NAMALWA (cell line): ENCODE data around the gene PMEPA1.
A peak's percentile ranks its signal among the peaks of the same experiment; 100 is the strongest.

ENCODE experiments used
- DNase-seq: peaks from one replicate; pipeline ENCODE4 v3.0.0-alpha.2; 2015; ENCODE audit warnings: low spot score

PMEPA1 gene

DNA sequence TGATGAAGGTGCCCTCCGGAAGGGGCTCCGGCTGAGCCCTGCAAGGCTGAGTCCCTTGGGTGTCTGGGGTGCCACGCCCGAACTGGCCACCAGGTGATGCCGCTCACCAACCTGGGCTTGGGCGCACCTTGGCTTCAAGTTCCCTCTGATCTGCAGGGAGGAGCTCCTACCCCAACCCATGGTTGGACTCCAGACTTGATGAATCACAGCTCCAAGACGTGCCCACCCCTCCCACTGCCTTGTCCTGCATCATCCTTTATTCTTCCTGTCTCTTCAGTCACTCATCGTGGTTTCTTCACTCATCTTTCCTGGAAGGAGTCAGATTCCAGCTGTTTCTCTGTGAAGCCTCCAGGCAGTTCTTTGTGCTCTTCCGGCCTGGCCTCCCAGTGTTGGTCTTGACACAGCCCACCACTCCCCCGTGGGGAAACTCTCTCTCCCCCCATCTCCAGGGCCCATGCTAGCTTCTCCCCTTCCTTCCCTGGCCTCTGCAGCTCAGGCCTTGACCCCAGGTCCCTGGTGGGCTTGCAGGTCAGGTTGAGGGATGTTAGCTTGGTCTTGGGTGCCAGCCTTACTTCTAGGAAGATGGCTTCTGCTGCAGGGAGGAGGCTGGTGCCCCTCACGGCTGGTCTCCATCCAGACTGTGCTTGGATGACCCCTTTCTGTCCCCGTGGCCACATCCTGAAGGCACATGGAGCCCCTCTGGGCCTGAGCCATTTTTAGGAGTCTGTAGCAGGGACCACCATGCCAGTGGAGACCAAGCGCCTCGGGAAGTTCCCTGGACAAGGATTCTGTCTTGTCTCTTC, 87.0 kb downstream of the PMEPA1 start:
- peak; percentile 74 for DNase-seq

DNA sequence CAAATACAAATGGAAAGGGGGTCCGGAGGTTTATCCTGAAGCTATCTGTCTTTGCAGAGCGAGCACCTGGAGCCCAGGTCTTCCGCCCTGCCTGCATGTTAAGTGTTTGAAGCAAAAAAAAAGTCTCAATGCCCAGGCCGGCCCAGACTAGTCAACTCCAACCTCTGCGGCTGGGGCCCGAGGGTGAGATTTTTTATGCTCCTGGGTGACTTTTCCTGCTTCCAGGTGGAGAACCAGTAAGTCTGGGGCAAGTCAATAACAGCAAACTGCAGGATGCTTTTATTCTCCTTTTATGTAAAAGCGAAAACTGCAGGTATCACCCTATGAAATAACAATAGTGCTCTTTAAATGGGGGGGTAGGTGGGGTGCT, 87.6 kb downstream of the PMEPA1 start:
- DNase-seq, result no peak

DNA sequence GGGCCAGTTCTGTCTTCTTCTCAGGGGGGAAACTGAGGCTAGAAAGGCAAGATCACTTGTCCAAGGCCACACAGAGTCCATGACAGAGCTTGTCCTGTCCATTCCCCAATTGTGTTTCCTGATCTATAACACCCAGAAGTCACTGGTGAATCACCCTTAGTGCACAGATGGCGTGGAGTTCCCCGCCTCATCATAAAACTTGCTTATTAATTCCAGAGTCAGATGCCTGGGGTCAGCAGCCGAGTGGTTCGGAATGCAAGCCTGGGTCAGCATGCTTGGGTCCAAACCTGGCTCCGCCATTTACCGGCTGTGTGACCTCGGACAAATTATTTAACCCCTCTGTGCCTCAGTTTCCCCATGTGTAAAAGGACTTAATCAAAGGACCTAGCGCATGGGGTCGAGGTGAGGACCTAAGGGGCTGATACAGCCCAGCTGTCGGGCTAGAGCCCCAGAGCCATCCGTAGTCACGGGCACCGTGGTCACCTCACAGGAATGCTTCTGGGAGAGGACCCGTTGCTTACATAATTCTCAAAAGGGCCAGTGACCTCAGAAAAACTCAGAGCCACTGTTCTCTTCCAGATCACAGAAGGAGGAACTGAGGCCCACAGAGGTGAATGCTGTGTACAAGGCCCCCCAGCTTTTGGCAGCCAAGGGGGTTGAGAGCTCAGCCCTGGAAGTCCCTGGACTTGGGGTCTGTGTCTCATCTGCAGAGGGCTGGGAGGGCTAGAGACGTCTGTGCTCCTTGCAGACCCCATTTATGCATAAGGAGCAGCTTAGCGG, 88.2 kb downstream of the PMEPA1 start:
- DNase-seq, result no peak

GRCh38 chr20:57620999-57621398, 88.8 kb downstream of the PMEPA1 start:
- DNase-seq, result peak; percentile 76

DNA sequence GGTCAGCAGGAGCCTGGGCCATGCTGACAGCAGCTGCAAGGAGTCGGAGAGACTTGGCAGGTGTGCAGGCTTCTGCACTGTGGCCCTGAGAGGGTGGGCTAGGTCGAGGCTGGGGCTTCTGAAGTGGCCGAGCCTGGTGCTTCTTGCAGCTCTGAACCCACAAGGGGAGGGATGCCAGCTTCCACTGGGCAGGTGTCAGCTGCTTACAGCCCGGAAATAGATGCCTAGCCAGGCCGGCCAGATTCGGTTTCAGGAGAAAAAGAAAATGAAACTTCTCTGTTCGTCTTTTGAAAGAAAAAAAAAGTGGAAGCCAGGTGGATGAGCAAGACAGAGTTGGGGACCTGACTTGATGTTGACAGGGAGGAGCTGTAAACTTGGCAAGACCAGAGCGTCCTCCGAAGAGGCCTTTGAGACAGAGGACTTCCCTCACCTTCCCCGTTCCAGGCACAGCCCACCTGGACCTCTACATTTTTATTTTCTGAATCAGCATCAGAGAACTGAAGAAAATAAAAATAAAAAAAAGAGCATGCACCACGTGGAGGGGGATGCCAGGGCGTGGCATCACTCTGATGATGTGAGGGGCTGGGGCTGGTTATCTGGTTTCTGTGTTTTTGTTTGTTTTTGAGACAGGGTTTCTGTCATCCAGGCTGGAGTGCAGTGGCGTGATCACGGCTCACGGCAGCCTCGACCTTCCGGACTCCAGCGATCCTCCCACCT, 89.4 kb downstream of the PMEPA1 start, which contains the start of gene ZBP1:
Gene ZBP1 (minus strand): TSS at position 153 of the 717 bp plus-strand sequence. CDS start 131 bp downstream, at position 22.
- DNase-seq, result peak; percentile 96

GRCh38 chr20:57619051-57619831, 90.6 kb downstream of the PMEPA1 start:
- peak; percentile 92 for DNase-seq

GRCh38 chr20:57618764-57619050, 91.1 kb downstream of the PMEPA1 start:
- DNase-seq, result no peak

DNA sequence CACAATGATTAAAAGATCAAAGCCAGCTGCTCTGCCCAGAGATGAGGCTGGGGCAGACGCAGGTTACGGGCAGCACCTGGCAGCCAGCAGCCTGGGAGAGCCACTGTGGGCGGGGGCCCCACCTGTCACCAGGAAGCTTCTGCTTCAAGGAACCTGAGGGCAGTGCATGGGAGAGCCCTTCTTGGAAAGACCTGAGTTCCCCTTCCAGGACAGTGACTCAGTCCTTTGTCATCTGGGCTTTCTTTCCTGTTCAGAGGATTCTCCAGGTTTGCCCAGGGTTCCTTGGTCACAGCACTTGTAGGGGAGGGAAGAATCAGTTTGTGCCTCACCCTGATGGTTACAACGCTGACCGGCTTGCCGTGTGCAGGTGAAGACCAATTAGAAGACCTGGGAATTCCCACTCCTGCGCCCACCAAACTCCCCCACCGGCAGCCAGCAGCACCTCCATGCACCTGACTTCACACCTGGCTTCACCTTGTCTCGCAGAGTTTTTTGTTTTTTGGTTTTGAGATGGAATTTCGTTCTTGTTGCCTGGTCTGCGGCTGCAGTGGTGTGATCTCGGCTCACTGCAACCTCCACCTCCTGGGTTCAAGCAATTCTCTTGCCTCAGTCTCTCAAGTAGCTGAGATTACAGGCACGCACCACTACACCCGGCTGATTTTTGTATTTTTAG, 91.6 kb downstream of the PMEPA1 start:
- peak; percentile 62 for DNase-seq

DNA sequence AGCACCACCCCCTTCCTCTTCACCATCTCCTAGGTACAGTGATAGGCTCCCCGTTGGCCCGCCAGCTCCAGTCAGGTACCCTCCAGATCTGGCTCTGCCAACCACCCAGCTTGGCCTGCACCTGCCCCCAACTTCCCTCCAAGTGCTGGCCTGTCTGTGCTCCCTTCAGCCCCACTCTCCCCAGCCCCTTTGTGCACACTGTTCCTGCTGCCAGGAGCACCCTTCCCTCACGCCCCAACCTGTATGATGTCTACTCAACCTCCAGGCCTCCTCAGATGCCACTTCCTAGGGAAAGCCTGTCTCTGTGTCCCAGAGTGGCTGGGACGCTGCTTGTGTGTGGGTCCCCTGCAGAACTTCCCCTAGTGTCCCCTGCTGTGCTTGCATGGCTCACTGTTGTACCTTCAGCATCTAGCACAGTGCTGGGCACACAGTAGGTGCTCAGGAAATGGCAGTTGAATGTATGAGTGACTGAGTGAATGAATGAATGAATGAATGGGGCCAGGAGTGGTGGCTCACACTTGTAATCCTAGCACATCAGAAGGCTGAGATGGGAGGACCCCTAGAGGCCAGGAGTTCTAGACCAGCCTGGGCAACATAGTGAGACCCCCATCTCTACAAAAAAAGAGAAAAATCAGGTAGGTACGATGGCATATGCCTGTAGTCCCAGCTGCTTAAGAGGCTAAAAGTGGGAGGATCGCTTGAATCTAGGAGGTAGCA, 92.6 kb downstream of the PMEPA1 start:
- no peak for DNase-seq

DNA sequence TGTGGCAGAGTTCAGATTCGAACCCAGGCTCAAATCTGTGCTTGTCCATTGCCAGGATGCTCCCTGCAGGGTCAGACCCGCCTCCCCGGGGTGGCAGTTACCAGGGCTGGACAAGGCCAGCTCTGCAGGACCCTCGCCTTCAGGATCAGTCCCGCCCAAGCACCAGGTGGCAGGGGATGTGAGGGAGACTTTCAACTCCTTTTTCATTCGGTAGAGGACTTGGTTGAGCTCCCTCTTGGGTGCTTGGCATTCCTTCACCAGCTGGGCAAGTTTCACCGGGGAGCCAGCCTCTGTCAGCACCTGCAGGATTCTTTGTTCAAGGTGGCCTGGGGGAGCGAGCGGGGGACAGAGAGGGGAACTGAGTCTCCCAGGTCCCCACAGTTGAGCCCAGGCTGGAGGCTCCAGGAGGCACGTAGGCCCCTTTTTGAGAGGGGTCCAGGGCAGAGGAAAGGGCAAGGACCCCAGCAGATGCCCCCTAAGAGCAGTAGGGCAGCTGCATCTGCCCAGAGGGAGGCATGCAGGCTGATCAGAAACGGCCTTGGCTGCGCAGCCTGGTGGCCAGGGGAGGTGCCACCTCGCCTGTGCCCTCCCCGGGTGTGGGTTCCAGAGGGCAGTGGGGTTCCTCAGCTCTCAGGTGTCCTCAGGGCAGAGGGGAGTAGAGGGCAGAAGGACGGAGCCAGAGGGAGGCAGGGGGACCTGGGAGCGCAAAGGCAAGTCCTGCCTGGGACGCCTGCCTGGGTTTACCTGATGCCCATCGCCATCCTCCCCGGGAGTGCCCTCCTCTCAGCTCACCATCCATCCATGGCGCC, 93.5 kb downstream of the PMEPA1 start:
- DNase-seq, result no peak

DNA sequence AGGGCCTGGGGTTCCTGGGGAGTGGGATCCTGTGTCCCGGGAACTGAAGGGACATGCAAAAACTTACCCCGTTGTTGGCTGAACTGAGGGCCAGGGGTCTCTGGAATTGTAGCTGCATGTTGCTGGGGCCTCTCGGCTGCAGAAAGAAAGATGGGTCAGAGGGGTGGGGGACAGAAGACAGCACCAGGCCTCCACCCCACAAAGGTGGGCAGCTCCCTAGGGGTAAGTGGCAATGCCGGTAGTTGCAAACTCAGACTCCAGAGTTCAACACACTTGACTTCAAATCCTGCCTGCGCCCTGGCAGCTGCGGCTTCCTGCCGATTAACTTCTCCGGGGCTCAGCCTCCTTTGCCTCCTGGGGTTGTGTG, 94.4 kb downstream of the PMEPA1 start:
- DNase-seq, result no peak

DNA sequence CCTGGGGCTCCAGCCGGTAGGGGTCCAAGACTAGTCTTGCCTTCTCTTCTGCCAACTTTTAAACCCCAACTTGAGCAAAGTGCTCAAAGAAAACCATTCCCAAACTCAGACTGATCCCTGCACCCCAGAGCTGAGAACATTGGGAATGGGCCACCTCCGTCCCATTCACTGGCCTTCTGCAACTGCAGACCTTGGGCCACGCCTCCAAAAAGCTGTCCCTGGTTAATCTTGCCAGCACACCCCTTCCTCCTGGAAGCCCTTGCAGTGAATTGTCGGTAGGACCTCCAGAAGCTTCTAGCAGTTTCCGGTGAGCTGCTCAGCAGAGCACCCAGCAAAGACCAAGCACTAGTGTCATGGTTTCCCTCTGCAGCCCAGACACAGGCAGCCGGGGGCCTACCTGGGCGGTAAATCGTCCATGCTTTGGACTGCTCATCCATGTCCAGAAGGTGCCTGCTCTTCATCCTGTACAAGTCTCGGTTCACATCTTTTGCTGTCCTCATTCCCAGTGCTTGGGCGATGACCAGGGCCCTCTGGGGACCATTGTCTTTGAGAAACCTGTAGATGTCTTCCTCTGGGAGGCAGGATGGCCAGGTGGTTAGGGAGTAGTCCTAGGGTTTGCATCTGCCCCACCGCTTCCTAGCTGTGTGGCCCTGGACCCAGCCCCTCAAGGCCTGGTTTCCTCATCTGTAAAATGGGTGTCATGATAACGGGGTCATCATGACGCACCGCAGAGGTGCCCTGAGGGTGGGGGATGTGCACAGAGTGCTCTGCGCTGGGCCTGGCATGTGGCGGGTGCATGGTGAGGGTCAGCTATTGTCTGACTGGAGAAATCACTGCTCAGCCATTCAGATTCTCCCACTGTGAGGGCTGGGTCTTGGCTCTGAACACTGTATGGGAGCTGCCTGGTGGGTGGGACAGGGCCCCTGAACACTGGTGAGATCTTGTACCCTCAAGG, 95.0 kb downstream of the PMEPA1 start:
- DNase-seq, result no peak

- no peak for DNase-seq
These were observed 96.3 kb downstream of the PMEPA1 start for GRCh38 chr20:57613481-57613921.

- DNase-seq, result no peak
These were observed 96.9 kb downstream of the PMEPA1 start for GRCh38 chr20:57612916-57613315.

GRCh38 chr20:57612436-57612835, 97.4 kb downstream of the PMEPA1 start:
- DNase-seq, result no peak

- no peak for DNase-seq
These were observed 98.1 kb downstream of the PMEPA1 start for GRCh38 chr20:57611586-57612311.

- no peak for DNase-seq
These were observed 99.4 kb downstream of the PMEPA1 start for GRCh38 chr20:57610261-57610952.

- DNase-seq, result no peak
These were observed 100.0 kb downstream of the PMEPA1 start for GRCh38 chr20:57609842-57610167.
